OCI-LY1 (cell line): ENCODE measurements around the gene ST7L.

Experiments used
- H2AFZ ChIP-seq: fragments of 200-600 bp; sonication (generic), shearing (Covaris generic); 2 replicates; pipeline ENCODE4 v1.6.0; 2014; ENCODE audit warnings: antibody characterized with exemption, mild to moderate bottlenecking, low read length
- H3F3A ChIP-seq: fragments of 200-600 bp; sonication (generic), shearing (Covaris generic); 2 replicates; pipeline ENCODE4 v1.6.0; 2014; ENCODE audit warnings: mild to moderate bottlenecking, antibody characterized with exemption, low read length, moderate library complexity; ENCODE audit not compliant: insufficient read depth
- H3K27ac ChIP-seq: fragments of 200-600 bp; sonication (generic); 2 replicates; pipeline ENCODE4 v1.5.1; 2014; ENCODE audit warnings: low read length, mixed run types, mild to moderate bottlenecking, low read depth; ENCODE audit not compliant: poor library complexity, severe bottlenecking
- H3K27me3 ChIP-seq: fragments of 200-600 bp; sonication (generic); 2 replicates; pipeline ENCODE4 v1.6.0; 2014; ENCODE audit warnings: antibody characterized with exemption, mild to moderate bottlenecking, low read length, moderate library complexity; ENCODE audit not compliant: insufficient read depth
- H3K36me3 ChIP-seq: fragments of 200-600 bp; sonication (generic); 2 replicates; pipeline ENCODE4 v1.6.1; 2014; ENCODE audit warnings: mild to moderate bottlenecking, antibody characterized with exemption, low read length, moderate library complexity, mixed read lengths; ENCODE audit not compliant: insufficient read depth
- H3K4me1 ChIP-seq: fragments of 200-600 bp; sonication (generic); 2 replicates; pipeline ENCODE4 v1.5.1; 2014; ENCODE audit warnings: mild to moderate bottlenecking, low read length, moderate library complexity; ENCODE audit not compliant: insufficient read depth, severe bottlenecking
- H3K4me2 ChIP-seq: fragments of 200-600 bp; sonication (generic), shearing (Covaris generic); 2 replicates; pipeline ENCODE4 v1.6.1; 2014; ENCODE audit warnings: low read length
- H3K4me3 ChIP-seq: fragments of 200-600 bp; sonication (generic); 2 replicates; pipeline ENCODE4 v1.5.1; 2014; ENCODE audit warnings: low read length, low read depth, mild to moderate bottlenecking, mixed read lengths; ENCODE audit not compliant: poor library complexity, severe bottlenecking
- H3K79me2 ChIP-seq: fragments of 200-600 bp; shearing (Covaris generic); 2 replicates; pipeline ENCODE4 v1.6.1; 2016; ENCODE audit warnings: mixed run types, low read length, mixed read lengths; ENCODE audit not compliant: insufficient read depth
- H3K9ac ChIP-seq: fragments of 200-600 bp; sonication (generic), shearing (Covaris generic); 2 replicates; pipeline ENCODE4 v1.6.1; 2014; ENCODE audit warnings: mild to moderate bottlenecking, low read length, mixed read lengths
- H3K9me2 ChIP-seq: fragments of 200-600 bp; sonication (generic), shearing (Covaris generic); 2 replicates; pipeline ENCODE4 v1.6.1; 2014; ENCODE audit warnings: low read depth, mild to moderate bottlenecking, low read length, mixed read lengths
- H3K9me3 ChIP-seq: fragments of 200-600 bp; shearing (Covaris generic); 2 replicates; pipeline ENCODE4 v1.6.1; 2014; ENCODE audit warnings: low read length, mixed read lengths
- H4K20me1 ChIP-seq: fragments of 200-600 bp; sonication (generic), shearing (Covaris generic); 2 replicates; pipeline ENCODE4 v1.6.0; 2016; ENCODE audit warnings: mild to moderate bottlenecking, low read length; ENCODE audit not compliant: insufficient read depth
- CTCF ChIP-seq: fragments of 200-600 bp; sonication (generic), shearing (Covaris generic); IDR thresholded peaks from 2 replicates; pipeline ENCODE4 v1.5.1; 2017; ENCODE audit warnings: mild to moderate bottlenecking, antibody characterized with exemption, low read length, moderate library complexity, mixed read lengths
- EZH2 ChIP-seq: fragments of 200-600 bp; sonication (generic), shearing (Covaris generic); IDR thresholded peaks from 2 replicates; pipeline ENCODE4 v1.8.0; 2017; ENCODE audit warnings: borderline replicate concordance, mixed run types, mild to moderate bottlenecking, antibody characterized with exemption, low read length, moderate library complexity, mixed read lengths

Gene ST7L

GRCh38 chr1:112478314-112478713, 140.6 kb downstream of the ST7L start:
- Histone ChIP-seq H3K27ac (no peak overlapping the region), H3K36me3 (no peaks in the 10 kb centered on the region), H3K9me2 (no peaks in the 10 kb centered on the region), H3K4me2 (no peak overlapping the region), H2AFZ (no peak overlapping the region), H3K9me3 (no peaks in the 10 kb centered on the region), H3K4me1 (no peaks in the 10 kb centered on the region), H3K27me3 (no peaks in the 10 kb centered on the region), H3F3A (no peaks in the 10 kb centered on the region), H3K4me3 (no peak overlapping the region), H4K20me1 (no peaks in the 10 kb centered on the region), H3K79me2 (no peaks in the 10 kb centered on the region), H3K9ac (no peak overlapping the region)
- TF ChIP-seq EZH2 = no peak
- no peak for TF ChIP-seq CTCF

- no peak for TF ChIP-seq EZH2
- TF ChIP-seq CTCF = no peak
- H4K20me1 ChIP-seq = no peaks in the 10 kb centered on the region
- H3K9me3 ChIP-seq = no peaks in the 10 kb centered on the region
- no peak overlapping the region for H3K27ac ChIP-seq
- H3K27me3 ChIP-seq = no peaks in the 10 kb centered on the region
- no peak overlapping the region for H3K4me2 ChIP-seq
- H2AFZ ChIP-seq = no peak overlapping the region
- H3K4me3 ChIP-seq = no peak overlapping the region
- H3K36me3 ChIP-seq = no peaks in the 10 kb centered on the region
- no peaks in the 10 kb centered on the region for H3K9me2 ChIP-seq
- no peak overlapping the region for H3K9ac ChIP-seq
- H3K79me2 ChIP-seq = no peaks in the 10 kb centered on the region
- no peaks in the 10 kb centered on the region for H3K4me1 ChIP-seq
- no peaks in the 10 kb centered on the region for H3F3A ChIP-seq
Observed at GRCh38 chr1:112477550-112477949, 141.4 kb downstream of the ST7L start.
